Fibroblast of mammary gland (primary cell): ENCODE measurements around the gene DDAH2.
A peak's percentile ranks its signal among the peaks of the same experiment; 100 is the strongest.

Experiments
- DNase-seq: peaks from one replicate; pipeline ENCODE4 v3.0.0-alpha.2; 2010; ENCODE audit warnings: low read depth
- H3K4me3 ChIP-seq: 2 replicates; pipeline ENCODE4 v1.5.1; 2011; ENCODE audit warnings: low read depth, mild to moderate bottlenecking, low read length, moderate library complexity; ENCODE audit not compliant: control insufficient read depth
- TF ChIP-seq, protein P1 (sequence below): conservative IDR thresholded peaks from 2 replicates; pipeline ENCODE4 v1.5.1; 2011; ENCODE audit warnings: low read depth, low read length, inconsistent platforms; ENCODE audit not compliant: control insufficient read depth, insufficient read depth

The DDAH2 gene

DNA sequence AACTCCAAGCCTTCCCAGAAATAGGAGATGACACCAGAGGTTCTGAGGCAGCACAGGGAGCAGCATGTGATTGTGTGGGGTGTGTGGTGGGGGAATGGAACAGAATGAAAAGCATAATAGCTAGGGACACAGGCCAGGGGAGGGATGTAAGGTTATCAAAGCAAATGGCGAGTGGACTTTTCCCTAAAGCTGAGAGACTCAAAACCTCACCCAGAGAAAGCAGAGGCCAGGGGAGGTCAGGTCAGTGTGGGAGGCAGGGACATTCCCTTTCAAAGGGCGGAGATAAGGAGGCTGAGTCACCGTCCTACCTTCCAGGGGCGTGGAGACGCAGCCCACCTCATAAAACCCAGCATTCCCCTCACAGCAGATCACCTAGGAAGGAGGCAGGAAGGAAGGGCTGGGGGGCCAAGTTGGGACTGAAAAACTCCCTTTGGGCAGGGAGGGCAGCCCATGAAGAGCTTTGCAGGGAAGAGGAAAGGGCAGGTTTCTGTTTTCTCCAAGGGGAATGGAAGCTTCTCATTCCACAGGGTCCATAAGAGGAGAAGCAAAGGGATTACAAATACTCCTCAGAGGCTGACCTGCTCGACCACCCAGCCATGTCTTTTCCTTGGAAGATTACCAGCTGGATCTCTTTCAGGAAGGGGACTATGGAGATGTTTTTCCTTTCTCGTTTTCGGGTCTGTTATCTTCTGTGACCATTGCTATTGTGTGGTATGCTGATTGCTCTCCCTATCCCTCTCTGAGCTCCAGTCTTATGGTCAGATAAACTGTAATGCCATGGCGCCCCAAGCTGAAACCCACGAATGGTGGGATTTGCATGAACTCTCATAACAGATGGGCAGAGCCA lies 38.6 kb downstream of the DDAH2 start:
- no peak overlapping the region for H3K4me3 ChIP-seq
- no peak for DNase-seq
- TF ChIP-seq, protein P1, sequence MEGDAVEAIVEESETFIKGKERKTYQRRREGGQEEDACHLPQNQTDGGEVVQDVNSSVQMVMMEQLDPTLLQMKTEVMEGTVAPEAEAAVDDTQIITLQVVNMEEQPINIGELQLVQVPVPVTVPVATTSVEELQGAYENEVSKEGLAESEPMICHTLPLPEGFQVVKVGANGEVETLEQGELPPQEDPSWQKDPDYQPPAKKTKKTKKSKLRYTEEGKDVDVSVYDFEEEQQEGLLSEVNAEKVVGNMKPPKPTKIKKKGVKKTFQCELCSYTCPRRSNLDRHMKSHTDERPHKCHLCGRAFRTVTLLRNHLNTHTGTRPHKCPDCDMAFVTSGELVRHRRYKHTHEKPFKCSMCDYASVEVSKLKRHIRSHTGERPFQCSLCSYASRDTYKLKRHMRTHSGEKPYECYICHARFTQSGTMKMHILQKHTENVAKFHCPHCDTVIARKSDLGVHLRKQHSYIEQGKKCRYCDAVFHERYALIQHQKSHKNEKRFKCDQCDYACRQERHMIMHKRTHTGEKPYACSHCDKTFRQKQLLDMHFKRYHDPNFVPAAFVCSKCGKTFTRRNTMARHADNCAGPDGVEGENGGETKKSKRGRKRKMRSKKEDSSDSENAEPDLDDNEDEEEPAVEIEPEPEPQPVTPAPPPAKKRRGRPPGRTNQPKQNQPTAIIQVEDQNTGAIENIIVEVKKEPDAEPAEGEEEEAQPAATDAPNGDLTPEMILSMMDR = no peak

DNA sequence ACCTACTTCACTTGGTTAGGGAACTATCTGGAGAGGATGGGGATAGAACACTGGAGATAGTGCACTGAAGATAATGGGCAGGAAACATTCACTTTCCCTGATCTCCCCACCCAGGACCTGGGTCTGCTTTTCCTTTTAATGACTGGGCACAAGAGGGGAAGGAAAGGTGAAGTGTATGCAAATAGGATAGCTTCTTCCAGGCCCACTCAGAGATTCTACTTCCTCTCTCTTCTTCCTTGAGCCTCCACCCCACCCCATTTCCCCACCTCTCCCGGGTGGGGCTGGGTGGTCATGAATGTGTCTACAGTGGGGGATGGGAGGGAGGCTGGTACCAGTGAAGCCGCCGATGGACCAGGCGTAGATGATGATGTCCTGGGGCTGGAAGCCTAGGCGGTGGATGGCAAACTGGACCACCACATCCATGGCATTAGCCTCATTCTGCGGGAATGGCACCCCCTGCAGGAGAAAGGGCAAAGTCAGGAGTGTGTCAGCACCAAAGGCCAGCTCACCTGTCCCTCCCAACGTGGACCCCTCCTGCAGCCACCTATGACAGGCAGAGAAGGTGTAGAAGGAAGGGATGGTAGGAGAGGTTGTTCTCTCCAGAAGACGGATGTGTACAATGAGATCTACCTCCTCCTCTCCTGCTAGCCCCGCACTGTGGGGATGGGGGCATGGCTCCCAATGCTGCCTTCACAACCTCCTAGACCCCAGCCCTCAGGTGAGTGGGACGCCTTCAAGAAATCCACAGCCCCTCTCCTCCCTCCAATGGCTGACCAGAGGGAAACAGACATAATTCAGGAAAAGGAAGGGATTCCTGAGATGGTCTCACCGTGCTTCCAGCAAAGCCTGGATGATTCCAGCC lies 39.6 kb downstream of the DDAH2 start:
- TF ChIP-seq, protein P1 = peak; percentile 45
- DNase-seq = no peak
- no peak overlapping the region for H3K4me3 ChIP-seq

DNA sequence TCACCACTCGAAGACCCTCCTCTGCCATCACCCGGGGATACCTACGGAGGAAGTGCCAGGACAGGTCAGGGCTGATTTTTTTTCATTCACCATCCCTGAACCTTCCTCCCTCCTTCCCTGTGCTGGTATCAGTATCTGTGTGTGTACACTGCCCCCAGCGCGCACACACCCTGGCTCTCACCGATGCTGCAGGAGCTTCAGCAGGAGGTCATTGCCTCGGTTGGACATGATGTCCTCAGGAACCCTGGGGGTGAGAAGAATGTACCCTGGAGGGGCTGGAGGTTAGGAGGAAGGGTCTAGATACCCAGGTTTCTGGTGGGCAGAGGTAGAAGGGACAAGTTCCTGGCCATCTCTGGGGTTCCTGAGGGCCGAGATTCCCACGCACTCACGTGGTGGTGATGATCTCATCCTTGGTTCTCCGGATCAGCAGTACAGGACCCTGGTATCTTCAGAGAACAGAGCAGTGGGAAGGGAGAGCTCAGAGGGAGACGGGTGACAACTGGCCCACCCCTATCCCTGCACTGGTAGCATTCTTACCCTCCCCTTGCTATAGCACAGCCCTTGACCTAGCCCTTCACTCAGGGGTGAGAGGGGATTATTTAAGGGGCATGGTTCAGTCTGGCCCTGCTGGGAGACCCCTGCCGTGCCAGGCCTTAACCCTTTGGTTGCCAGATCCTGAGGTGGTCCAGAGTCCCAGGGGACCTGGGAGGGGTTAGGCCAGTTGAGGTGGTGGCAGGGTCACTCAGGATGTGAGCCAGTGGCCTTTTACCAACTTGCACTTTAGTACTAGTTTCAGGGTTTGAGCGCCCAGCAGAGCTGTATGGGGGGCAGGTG lies 41.0 kb downstream of the DDAH2 start:
- H3K4me3 ChIP-seq = no peak overlapping the region
- no peak for DNase-seq
- TF ChIP-seq, protein P1 = no peak

DNA sequence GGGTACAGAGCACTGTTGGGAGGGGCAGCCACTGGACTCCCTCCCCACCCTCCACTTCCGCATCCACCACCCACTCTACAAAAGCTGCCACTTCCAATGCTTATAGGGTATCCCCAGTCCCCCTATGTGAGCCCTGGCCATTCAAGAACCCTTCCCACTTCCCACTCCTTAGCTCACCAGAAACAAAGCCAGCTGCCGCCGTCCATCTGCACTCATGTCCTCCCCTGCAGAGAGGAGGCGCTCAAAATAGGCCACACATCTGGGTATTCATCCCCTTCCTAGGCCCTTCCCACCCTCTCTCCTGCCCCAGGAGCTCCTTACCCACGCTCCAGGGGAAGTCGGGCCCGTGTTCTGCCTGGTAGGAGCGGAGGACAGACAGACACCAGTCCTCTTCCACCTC lies 41.8 kb downstream of the DDAH2 start:
- H3K4me3 ChIP-seq = no peak overlapping the region
- no peak for DNase-seq
- TF ChIP-seq, protein P1 = no peak

DNA sequence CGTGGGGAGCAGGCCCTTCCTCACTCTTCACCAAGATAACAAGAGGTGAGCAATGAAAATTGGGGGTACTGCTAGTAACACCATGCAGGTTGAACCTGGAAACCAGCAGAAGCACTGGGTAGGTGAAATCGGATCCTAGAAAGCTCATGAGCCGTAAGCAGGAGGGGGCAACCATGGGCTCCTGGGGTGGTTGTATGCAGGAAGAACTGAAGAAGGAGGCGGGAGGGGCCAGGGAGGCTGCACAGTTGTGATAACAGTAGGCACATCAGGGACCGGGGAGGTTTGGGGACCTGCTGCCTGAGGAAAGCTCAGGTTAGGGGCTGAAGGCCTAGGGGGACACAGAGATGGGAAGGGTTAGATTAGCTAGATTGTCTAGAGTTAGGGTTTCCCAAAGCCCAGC lies 42.6 kb downstream of the DDAH2 start:
- no peak overlapping the region for H3K4me3 ChIP-seq
- TF ChIP-seq, protein P1 = no peak
- no peak for DNase-seq

DNA sequence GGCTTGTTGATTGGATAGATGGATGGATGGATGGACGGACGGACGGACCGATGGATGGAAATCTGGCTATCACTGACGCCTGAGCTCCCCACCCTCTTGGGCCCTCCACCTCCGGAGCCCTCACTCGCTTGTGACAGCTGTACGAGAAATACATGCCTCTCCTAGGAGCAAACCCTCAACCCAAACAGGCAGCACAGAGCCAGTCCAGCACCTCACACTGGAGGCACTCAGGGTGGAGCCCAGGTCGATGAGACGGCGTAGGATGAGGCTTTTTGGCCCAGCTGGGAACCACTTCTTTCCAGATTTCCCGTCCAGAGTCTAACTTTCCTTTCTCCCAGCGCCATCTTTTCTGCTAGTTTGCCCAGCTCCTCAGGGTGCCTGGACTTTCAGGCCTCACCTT lies 45.5 kb downstream of the DDAH2 start:
- no peak overlapping the region for H3K4me3 ChIP-seq
- TF ChIP-seq, protein P1 = no peak
- DNase-seq = no peak
